ENCODE measurements around the gene APLF. TPM values are rescaled to one million over a fixed set of nuclear protein-coding genes. Genes with fewer than 3 reads are reported as not detected.

APLF gene
- total and polyA plus RNA-seq, 2 donors (not counting 3 experiments of a cell fraction or from before 2014, with no cell fraction given) = 0.75 to 2.3 TPM

DNA sequence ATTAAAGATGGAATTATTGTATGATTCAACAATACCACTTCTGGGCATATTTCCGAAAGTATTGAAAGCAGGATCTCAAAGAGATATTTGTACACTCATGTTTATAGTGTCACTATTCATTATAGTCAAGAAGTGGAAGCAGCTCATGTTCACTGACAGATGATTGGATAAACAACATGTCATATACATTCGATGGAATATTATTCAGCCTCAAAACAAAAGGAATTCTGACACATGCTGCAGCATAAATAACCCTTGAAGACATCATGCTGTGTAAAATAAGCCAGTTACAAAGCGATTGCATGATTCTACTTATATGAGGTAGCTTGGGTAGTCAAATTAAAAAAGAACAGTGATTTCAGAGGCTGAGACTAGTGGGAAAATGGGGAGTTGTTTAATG lies 136.7 kb downstream of the APLF start:
- DNase-seq (ENCODE audit: low read depth, low spot score) (no peak), FAIRE-seq (no peak)
- Histone ChIP-seq H3K79me2 (ENCODE audit: control insufficient read depth, insufficient read depth, low read length) (no peaks in the 10 kb centered on the region), H3K27me3 (ENCODE audit: control insufficient read depth in 2 of 2, insufficient read depth in 2 of 2, low read length in 2 of 2) (peaks cover 1 to 24% of the 10 kb centered on the region in 2 experiments), H3K27ac (ENCODE audit: insufficient read depth, low read depth, low read length) (no peak overlapping the region), H3K9ac (replicated peaks; ENCODE audit: extremely low read depth, insufficient read depth, low read length) (no peak overlapping the region), H3K9me1 (replicated peaks; ENCODE audit: control insufficient read depth, extremely low read depth, insufficient read depth, low read length) (no peaks in the 10 kb centered on the region), H3K9me3 (replicated peaks; ENCODE audit: control insufficient read depth, insufficient read depth, low read length) (no peaks in the 10 kb centered on the region), H4K20me1 (replicated peaks; ENCODE audit: control insufficient read depth, extremely low read depth, insufficient read depth, low read length) (no peaks in the 10 kb centered on the region), H3K4me2 (ENCODE audit: insufficient read depth, low read length) (no peak overlapping the region), H2AFZ (ENCODE audit: low read depth, low read length) (no peak overlapping the region), H3K4me3 (replicated peaks in 1 of 3; ENCODE audit: insufficient read depth in 1 of 3, low read depth in 1 of 3, low read length in 3 of 3) (no peak overlapping the region), H3K36me3 (ENCODE audit: control insufficient read depth in 2 of 2, extremely low read depth in 1 of 2, insufficient read depth in 2 of 2, low read length in 2 of 2) (no peaks in the 10 kb centered on the region), H3K4me1 (ENCODE audit: control insufficient read depth, extremely low read depth, insufficient read depth, low read length) (no peaks in the 10 kb centered on the region)
- CTCF ChIA-PET = interaction anchor here (1.3 to 2.1 kb wide), 2 partner anchors 9 to 105 kb away, joined by 3 to 15 read pairs; no protein-coding TSS in a partner anchor
- no TSS peak for BruUV-seq (replicated peaks)
- no peak for TF ChIP-seq POLR2A (IDR thresholded peaks at IDR 0.05; ENCODE audit: low read depth, low read length)
- no peak for TF ChIP-seq MYC (IDR thresholded peaks at IDR 0.05; ENCODE audit: low read depth, low read length)
- TF ChIP-seq POLR2AphosphoS5 (IDR thresholded peaks at IDR 0.05; ENCODE audit: insufficient read depth, low read depth, low read length) = no peak
- TF ChIP-seq, protein P1, sequence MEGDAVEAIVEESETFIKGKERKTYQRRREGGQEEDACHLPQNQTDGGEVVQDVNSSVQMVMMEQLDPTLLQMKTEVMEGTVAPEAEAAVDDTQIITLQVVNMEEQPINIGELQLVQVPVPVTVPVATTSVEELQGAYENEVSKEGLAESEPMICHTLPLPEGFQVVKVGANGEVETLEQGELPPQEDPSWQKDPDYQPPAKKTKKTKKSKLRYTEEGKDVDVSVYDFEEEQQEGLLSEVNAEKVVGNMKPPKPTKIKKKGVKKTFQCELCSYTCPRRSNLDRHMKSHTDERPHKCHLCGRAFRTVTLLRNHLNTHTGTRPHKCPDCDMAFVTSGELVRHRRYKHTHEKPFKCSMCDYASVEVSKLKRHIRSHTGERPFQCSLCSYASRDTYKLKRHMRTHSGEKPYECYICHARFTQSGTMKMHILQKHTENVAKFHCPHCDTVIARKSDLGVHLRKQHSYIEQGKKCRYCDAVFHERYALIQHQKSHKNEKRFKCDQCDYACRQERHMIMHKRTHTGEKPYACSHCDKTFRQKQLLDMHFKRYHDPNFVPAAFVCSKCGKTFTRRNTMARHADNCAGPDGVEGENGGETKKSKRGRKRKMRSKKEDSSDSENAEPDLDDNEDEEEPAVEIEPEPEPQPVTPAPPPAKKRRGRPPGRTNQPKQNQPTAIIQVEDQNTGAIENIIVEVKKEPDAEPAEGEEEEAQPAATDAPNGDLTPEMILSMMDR (IDR thresholded peaks at IDR 0.05; ENCODE audit: extremely low read depth in 1 of 2, insufficient read depth in 1 of 2, low read depth in 1 of 2, low read length in 2 of 2) = no peak
- TF ChIP-seq GATA2 (IDR thresholded peaks at IDR 0.05; ENCODE audit: insufficient read depth, insufficient read length, low read depth, low read length) = no peak
- TF ChIP-seq, protein P2, sequence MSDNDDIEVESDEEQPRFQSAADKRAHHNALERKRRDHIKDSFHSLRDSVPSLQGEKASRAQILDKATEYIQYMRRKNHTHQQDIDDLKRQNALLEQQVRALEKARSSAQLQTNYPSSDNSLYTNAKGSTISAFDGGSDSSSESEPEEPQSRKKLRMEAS (IDR thresholded peaks at IDR 0.05; ENCODE audit: insufficient read depth, insufficient read length) = no peak
- no peak for TF ChIP-seq JUN (IDR thresholded peaks at IDR 0.05; ENCODE audit: borderline replicate concordance, insufficient read depth, insufficient read length, low read depth)
- no peak for TF ChIP-seq FOS (IDR thresholded peaks at IDR 0.05; ENCODE audit: borderline replicate concordance, insufficient read depth, low read length)
- no peak for TF ChIP-seq EZH2 (IDR thresholded peaks at IDR 0.05; ENCODE audit: borderline replicate concordance, low read depth, low read length, severe bottlenecking)
- POLR2A ChIA-PET = no interaction called here
- dilution Hi-C loops (cut with MboI; ENCODE audit: extremely low pct_ligation_motif_present, low sequenced_read_pairs) = no loop called here
- intact Hi-C loops (cut with micrococcal nuclease) = no loop called here
